Suprapubic skin (tissue), 4 donors: ENCODE measurements around the gene IFNA7. TPM values are rescaled to one million over a fixed set of nuclear protein-coding genes. Genes with fewer than 3 reads are reported as not detected.
"Not testable (repeated sequence)": the region's sequence is repeated elsewhere in the genome, so short reads cannot be mapped to it uniquely, and the experiment has no call there.

ENCODE experiments used
- DNase-seq, 2 donors: peaks; one replicate each; pipeline ENCODE4 v3.0.0-alpha.2; 2019; ENCODE audit warnings: low spot score in 2 of 2
- H3K27ac ChIP-seq: fragments of 200-600 bp; sonication (generic); one replicate; pipeline ENCODE4 v1.5.1; 2019
- H3K27me3 ChIP-seq: fragments of 200-600 bp; sonication (generic); one replicate; pipeline ENCODE4 v1.5.1; 2019
- H3K36me3 ChIP-seq: fragments of 200-600 bp; sonication (generic); one replicate; pipeline ENCODE4 v1.5.1; 2019
- H3K4me1 ChIP-seq: fragments of 200-600 bp; sonication (generic); one replicate; pipeline ENCODE4 v1.5.1; 2019
- H3K4me3 ChIP-seq: fragments of 200-600 bp; sonication (generic); one replicate; pipeline ENCODE4 v1.5.1; 2019; ENCODE audit warnings: mild to moderate bottlenecking
- H3K9me3 ChIP-seq: fragments of 200-600 bp; sonication (generic); one replicate; pipeline ENCODE4 v1.5.1; 2019
- CTCF ChIP-seq, 2 donors: fragments of 200-600 bp in 1 of 2; fragments of 450-650 bp in 1 of 2; sonication (generic) in 1 of 2; IDR thresholded peaks; one replicate each; pipeline ENCODE4 v1.5.1; 2016 to 2019; ENCODE audit warnings: antibody characterized with exemption in 2 of 2, mild to moderate bottlenecking in 1 of 2, moderate library complexity in 1 of 2
- EP300 ChIP-seq: sonication (generic); formaldehyde crosslinking; IDR thresholded peaks from one replicate; pipeline ENCODE4 v1.6.1; 2017; ENCODE audit warnings: antibody characterized with exemption
- POLR2A ChIP-seq, 2 donors: fragments of 450-650 bp; IDR thresholded peaks; one replicate each; pipeline ENCODE4 v1.6.1; 2017; ENCODE audit warnings: antibody characterized with exemption in 2 of 2, mild to moderate bottlenecking in 2 of 2, moderate library complexity in 2 of 2
- POLR2AphosphoS5 ChIP-seq, 3 donors: sonication (generic); formaldehyde crosslinking; IDR thresholded peaks; one replicate each; pipeline ENCODE4 v1.6.1; 2017; ENCODE audit warnings: antibody characterized with exemption in 3 of 3
- WGBS: methylation state at CpG from one replicate; pipeline ENCODE4 v1.1.5; 2018; 5-methylcytosine and 5-hydroxymethylcytosine counted together
- total RNA-seq, 4 donors: library from RNA; depleted of rRNA; stranded (reverse); fragments of >200 nt; gene quantifications; one replicate each; pipeline ENCODE4 v1.1.0, GENCODE V29; 2016

IFNA7 gene
- total RNA-seq, 4 donors from 2014 or later = not detected

GRCh38 chr9:21234153-21234687 lies 32.2 kb upstream of the IFNA7 start:
- Histone ChIP-seq H3K36me3 (no peaks in the 10 kb centered on the region), H3K4me3 (no peak overlapping the region), H3K4me1 (no peaks in the 10 kb centered on the region), H3K9me3 (no peaks in the 10 kb centered on the region), H3K27me3 (no peaks in the 10 kb centered on the region), H3K27ac (no peak overlapping the region)
- TF ChIP-seq POLR2A (IDR thresholded peaks at IDR 0.05) (no peak), EP300 (no peak), POLR2AphosphoS5 (IDR thresholded peaks at IDR 0.05) (no peak), CTCF (IDR thresholded peaks at IDR 0.05) (no peak)
- no peak for DNase-seq
- 72% methylated on average over 2 of the region's 4 CpGs for WGBS

GRCh38 chr9:21233258-21233657 lies 31.3 kb upstream of the IFNA7 start:
- H3K27me3 ChIP-seq = no peaks in the 10 kb centered on the region
- no peaks in the 10 kb centered on the region for H3K9me3 ChIP-seq
- TF ChIP-seq CTCF (IDR thresholded peaks at IDR 0.05) = no peak
- no peak for TF ChIP-seq POLR2AphosphoS5 (IDR thresholded peaks at IDR 0.05)
- TF ChIP-seq EP300 = no peak
- no peak for TF ChIP-seq POLR2A (IDR thresholded peaks at IDR 0.05)
- H3K36me3 ChIP-seq = no peaks in the 10 kb centered on the region
- WGBS = 100% methylated on average over 1 of the region's 2 CpGs
- no peaks in the 10 kb centered on the region for H3K4me1 ChIP-seq
- H3K27ac ChIP-seq = no peak overlapping the region
- H3K4me3 ChIP-seq = no peak overlapping the region
- DNase-seq = no peak

GRCh38 chr9:21228122-21228521 lies 26.1 kb upstream of the IFNA7 start, which contains the start of gene IFNA17:
TSS of gene IFNA17 (minus strand) at chr9:21228222. CDS start at chr9:21228173, 49 bp downstream.
- Histone ChIP-seq H3K9me3 (no peaks in the 10 kb centered on the region), H3K27ac (no peak within 1 kb of the TSS), H3K4me1 (no peaks in the 10 kb centered on the region), H3K27me3 (no peaks in the 10 kb centered on the region), H3K4me3 (no peak within 1 kb of the TSS), H3K36me3 (no peaks in the 10 kb centered on the region)
- 78% methylated on average over 2 of the region's 2 CpGs for WGBS
- no peak for DNase-seq
- no peak for TF ChIP-seq POLR2AphosphoS5 (IDR thresholded peaks at IDR 0.05)
- no peak for TF ChIP-seq POLR2A (IDR thresholded peaks at IDR 0.05)
- no peak for TF ChIP-seq CTCF (IDR thresholded peaks at IDR 0.05)
- no peak for TF ChIP-seq EP300

GRCh38 chr9:21217211-21217610 lies 15.2 kb upstream of the IFNA7 start, which contains the start of gene IFNA16:
TSS of gene IFNA16 (minus strand) at chr9:21217311. CDS start at chr9:21217305, 6 bp downstream.
- not testable (repeated sequence) for H3K4me3 ChIP-seq, H3K27me3 ChIP-seq, H3K36me3 ChIP-seq, H3K4me1 ChIP-seq, DNase-seq, H3K9me3 ChIP-seq, H3K27ac ChIP-seq
- WGBS = 71% methylated on average over 1 of the region's 1 CpG

- not testable (repeated sequence) for H3K9me3 ChIP-seq, H3K27me3 ChIP-seq, H3K36me3 ChIP-seq, H3K4me1 ChIP-seq, DNase-seq, H3K4me3 ChIP-seq, H3K27ac ChIP-seq
- 40% methylated on average over 5 of the region's 5 CpGs for WGBS
These were observed 11.7 kb upstream of the IFNA7 start for GRCh38 chr9:21213411-21214326.

- H3K4me1 ChIP-seq, H3K27me3 ChIP-seq, H3K27ac ChIP-seq, H3K4me3 ChIP-seq, H3K36me3 ChIP-seq, H3K9me3 ChIP-seq: not testable (repeated sequence)
- peak in 1 of 2 donors; percentile 24 for DNase-seq
- 82% methylated on average over 1 of the region's 2 CpGs for WGBS
These were observed 10.2 kb upstream of the IFNA7 start for GRCh38 chr9:21212160-21212559.

GRCh38 chr9:21210782-21211181 lies 8.8 kb upstream of the IFNA7 start:
- not testable (repeated sequence) for H3K4me3 ChIP-seq, H3K9me3 ChIP-seq, H3K27me3 ChIP-seq, H3K4me1 ChIP-seq, H3K36me3 ChIP-seq, H3K27ac ChIP-seq, DNase-seq
- no CpG with 5 or more reads among the region's 2 CpGs for WGBS
